Liver (tissue), 3 donors: ENCODE data around the gene CEP95.

Experiments
- ATF3 ChIP-seq: IDR thresholded peaks from 2 replicates; pipeline ENCODE4 v1.6.1; 2016; ENCODE audit warnings: antibody characterized with exemption
- CTCF ChIP-seq: fragments of 150-350 bp; IDR thresholded peaks from 2 replicates; pipeline ENCODE4 v1.5.1; 2017; ENCODE audit warnings: improper control_type of control experiment, low read depth, low read length; ENCODE audit not compliant: missing input control
- SP1 ChIP-seq: IDR thresholded peaks from 2 replicates; pipeline ENCODE4 v1.6.1; 2018; ENCODE audit warnings: antibody characterized with exemption, mild to moderate bottlenecking
- TAF1 ChIP-seq: conservative IDR thresholded peaks from 2 replicates; pipeline ENCODE4 v1.6.1; 2016; ENCODE audit warnings: antibody characterized with exemption, mild to moderate bottlenecking
- TF ChIP-seq, protein P1 (sequence below): IDR thresholded peaks from 2 replicates; pipeline ENCODE4 v1.6.1; 2016; ENCODE audit warnings: antibody characterized with exemption, mild to moderate bottlenecking
- donor health status: healthy.
- donor health status: healthy.

DNA sequence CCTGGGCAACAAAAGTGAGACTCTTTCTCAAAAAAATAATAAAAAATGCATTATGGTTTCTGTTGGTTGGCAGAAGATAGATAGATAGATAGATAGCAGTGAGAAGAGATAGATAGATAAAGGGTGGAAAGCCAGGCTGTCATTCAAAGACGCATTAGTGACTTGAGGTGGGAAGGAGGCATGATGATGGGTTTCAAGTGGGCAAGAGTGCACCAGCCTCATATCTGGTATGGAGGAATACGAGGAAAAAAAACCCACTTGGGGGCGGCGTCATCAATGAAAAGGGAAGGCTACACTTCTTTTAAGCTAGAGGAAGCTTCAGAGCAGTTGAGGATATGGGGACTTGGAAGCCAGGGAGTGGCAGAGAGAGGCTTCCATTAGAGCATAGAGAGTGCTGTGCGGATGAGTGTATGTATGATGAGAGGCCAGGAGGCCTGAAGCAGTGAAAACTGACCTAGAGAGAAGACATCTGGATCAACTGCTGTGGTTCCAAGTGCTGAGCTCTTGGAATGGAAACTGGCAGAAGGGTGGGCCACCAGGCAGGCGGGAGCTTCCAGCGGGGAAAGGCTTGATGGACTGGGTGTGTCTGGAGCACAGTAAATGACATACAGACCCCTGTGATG is 31.8 kb downstream of the CEP95 start:
- no peak for TF ChIP-seq TAF1
- no peak for TF ChIP-seq CTCF
- TF ChIP-seq SP1: no peak
- TF ChIP-seq, protein P1, sequence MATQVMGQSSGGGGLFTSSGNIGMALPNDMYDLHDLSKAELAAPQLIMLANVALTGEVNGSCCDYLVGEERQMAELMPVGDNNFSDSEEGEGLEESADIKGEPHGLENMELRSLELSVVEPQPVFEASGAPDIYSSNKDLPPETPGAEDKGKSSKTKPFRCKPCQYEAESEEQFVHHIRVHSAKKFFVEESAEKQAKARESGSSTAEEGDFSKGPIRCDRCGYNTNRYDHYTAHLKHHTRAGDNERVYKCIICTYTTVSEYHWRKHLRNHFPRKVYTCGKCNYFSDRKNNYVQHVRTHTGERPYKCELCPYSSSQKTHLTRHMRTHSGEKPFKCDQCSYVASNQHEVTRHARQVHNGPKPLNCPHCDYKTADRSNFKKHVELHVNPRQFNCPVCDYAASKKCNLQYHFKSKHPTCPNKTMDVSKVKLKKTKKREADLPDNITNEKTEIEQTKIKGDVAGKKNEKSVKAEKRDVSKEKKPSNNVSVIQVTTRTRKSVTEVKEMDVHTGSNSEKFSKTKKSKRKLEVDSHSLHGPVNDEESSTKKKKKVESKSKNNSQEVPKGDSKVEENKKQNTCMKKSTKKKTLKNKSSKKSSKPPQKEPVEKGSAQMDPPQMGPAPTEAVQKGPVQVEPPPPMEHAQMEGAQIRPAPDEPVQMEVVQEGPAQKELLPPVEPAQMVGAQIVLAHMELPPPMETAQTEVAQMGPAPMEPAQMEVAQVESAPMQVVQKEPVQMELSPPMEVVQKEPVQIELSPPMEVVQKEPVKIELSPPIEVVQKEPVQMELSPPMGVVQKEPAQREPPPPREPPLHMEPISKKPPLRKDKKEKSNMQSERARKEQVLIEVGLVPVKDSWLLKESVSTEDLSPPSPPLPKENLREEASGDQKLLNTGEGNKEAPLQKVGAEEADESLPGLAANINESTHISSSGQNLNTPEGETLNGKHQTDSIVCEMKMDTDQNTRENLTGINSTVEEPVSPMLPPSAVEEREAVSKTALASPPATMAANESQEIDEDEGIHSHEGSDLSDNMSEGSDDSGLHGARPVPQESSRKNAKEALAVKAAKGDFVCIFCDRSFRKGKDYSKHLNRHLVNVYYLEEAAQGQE: no peak
- no peak for TF ChIP-seq ATF3
